Mesenteric fat pad (tissue), 1 donor: ENCODE results near the gene KCNT1. TPM values are rescaled to one million over a fixed set of nuclear protein-coding genes. Genes with fewer than 3 reads are reported as not detected.

Experiments
- DNase-seq: peaks from one replicate; pipeline ENCODE4 v3.0.0-alpha.2; 2020; ENCODE audit warnings: low spot score
- total RNA-seq: library from RNA; stranded (reverse); fragmentation: NEBNext Ultra II Directional; extraction: Animal tissue kit (Norgen Biotek cat#: 25700); gene quantifications from one replicate; pipeline ENCODE4 v1.2.1, GENCODE V29; 2021
- donor health status: DM: yes; HTN: yes; CAD: no.

The KCNT1 gene
- total RNA-seq, 1 donor from 2014 or later: 0.06 TPM

GRCh38 chr9:135794361-135794885 is 92.4 kb downstream of the KCNT1 start:
- no peak for DNase-seq

DNA sequence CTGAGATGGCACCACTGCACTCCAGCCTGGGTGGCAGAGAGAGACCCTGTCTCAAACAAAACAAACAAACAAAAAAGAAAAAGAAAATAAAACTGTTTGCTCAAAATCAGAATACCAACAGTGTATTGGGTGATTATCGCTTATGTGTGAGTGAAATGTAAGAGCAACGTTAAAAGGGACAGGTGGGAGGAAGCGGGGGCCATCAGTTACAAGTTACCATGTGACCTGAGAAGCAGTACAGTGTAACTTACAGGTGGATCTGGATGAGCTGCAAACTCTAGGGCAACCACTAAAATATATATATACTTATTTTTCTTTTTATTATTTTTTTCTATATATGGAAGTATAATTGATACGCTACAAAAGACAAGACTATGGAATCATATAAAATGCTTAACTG is 93.4 kb downstream of the KCNT1 start:
- DNase-seq: no peak

GRCh38 chr9:135796784-135797485 is 95.0 kb downstream of the KCNT1 start:
- DNase-seq: no peak

- no peak for DNase-seq
Measured at GRCh38 chr9:135797507-135798262, 95.7 kb downstream of the KCNT1 start.

DNA sequence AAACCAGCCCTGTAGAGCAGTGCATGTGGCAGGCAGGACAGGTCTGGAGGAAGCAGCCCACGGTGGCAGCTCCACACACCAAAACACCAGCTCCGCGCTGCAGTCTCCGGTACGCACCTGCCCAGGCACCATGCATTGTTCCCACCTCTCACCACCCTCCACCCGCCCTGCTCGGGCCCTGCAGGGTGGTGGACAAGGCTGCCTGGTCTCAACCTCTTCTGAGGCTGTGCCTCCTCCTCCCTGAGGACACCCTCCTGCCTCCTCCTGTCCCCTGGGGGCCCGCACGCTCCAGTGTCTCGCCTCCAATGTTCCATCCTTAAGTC is 96.2 kb downstream of the KCNT1 start:
- no peak for DNase-seq

GRCh38 chr9:135799261-135799660 is 97.3 kb downstream of the KCNT1 start:
- no peak for DNase-seq

GRCh38 chr9:135801070-135801469 is 99.1 kb downstream of the KCNT1 start:
- no peak for DNase-seq

GRCh38 chr9:135802876-135803419 is 101.0 kb downstream of the KCNT1 start:
- no peak for DNase-seq

DNA sequence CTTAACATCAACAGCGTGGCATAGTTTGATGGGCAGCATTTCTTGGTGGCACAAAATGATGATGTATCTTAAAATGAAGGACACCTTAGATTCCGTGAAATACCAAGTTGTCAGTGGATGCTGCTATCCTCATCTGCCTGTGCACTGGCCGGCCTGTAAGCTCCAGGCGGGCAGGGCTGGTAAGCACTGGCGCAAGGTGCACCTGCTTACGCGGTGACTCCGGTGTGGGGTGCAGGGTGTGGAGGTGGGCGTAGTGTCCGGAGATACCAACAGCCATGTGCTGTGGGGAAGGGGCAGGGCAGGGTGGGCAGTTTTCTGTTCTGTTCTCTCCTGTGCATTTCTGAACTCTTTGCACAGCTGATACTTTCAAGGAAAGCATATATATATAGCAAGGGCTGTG is 101.5 kb downstream of the KCNT1 start:
- no peak for DNase-seq

GRCh38 chr9:135804581-135805421 is 102.8 kb downstream of the KCNT1 start:
- DNase-seq: no peak

DNA sequence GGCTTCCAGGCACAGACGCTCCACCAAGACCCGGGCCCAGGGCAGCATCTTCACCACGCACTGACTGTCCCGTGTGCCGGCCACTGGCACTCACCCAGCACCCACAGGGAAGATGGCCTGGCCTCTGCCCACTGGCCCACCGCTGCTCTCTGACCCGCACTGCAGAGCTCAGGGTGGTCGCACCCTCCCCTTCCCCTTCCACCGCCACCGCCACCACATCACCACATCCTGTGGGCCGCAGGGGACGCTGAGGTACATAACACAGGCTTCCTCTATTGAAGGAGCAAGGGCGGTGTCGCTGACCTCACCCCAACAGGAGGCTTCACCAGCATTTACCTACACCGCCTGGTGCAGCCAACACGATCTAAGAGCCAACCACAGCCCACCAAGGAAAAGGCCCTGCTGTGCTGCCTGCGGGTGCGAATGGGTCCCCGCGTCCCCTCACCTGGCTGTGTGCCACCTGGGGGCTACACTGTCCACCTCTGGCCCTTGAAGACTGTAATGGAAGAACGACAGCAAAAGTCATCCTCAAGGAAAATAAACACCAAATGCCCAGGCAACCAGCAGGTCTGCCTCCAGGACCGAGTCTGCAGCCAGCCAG is 103.5 kb downstream of the KCNT1 start:
- no peak for DNase-seq

DNA sequence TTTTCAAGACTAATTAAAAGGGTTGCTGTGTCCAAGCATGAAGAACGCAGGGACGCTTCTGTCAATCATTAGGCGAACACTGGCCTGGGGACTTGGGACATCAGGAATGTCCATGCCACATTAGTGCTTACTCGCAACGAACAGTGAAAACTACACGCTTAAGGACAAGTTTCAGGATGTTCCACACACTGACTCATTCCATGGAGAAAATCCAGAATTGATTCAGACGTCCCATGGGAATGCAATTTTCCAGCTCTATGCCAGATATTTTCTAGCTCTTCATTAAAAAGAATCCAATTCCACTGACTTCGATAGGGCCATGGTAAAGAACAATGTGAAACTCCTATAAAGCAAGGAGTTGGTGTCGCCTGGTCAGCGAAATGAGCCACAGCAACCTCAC is 107.2 kb downstream of the KCNT1 start:
- peak; percentile 28 for DNase-seq

DNA sequence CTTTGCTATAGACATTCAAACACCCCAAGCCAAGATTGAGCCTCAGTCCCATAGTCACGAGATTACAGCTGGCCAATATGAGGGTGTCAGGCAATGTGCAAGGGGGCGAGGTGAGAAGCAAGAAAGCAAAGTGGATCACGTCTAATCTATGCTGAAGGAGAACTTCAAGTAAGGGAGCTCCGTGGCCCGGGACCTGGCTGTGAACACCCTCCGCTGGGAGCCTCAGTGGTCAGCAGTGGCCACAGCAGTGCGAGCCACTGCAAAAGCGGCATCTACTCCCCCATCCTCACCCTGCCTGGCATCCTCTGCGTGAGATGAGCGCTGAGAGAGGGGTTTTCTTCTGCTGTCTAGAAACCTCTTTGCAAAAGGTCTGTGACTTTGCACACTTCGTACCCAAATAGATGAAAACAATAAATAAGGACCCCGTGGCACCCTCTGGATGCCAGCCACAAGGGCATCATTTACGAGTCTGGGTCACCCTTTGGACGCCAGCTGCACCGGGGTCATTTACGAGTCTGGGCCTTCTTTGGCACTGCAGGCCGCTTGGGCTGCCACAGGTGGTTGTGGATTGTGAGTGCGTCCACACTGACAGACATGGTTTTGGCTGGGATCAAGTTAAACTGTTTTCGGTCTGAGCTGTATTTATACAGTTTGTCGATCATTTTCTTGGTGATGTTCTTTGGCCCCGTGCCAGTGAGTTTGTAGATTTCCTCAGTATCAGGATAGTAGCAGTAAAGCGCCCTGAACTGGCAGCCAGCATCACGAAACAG is 109.0 kb downstream of the KCNT1 start:
- DNase-seq: peak; percentile 76

- DNase-seq: peak; percentile 45
Measured at GRCh38 chr9:135811801-135812200, 109.8 kb downstream of the KCNT1 start.

DNA sequence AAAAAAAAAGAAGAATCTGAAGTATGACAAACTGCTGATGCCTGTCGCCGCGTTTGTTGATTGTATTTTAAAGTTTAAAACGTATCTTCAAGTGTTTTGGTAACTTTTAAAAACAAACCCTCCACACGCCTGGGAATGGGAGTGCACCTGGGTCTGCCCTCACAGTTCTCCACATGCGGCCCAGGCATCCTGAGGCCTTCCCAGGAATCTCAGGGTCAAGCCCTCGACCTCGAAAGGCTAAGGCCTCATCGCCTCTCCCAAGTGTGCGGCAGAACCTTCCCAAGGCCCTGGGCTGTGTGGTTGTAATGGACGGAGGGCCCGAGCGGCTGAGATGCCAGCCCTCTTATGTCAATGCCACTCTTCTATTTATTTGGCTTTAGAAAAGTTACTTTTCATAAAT is 111.0 kb downstream of the KCNT1 start:
- DNase-seq: peak; percentile 20

DNA sequence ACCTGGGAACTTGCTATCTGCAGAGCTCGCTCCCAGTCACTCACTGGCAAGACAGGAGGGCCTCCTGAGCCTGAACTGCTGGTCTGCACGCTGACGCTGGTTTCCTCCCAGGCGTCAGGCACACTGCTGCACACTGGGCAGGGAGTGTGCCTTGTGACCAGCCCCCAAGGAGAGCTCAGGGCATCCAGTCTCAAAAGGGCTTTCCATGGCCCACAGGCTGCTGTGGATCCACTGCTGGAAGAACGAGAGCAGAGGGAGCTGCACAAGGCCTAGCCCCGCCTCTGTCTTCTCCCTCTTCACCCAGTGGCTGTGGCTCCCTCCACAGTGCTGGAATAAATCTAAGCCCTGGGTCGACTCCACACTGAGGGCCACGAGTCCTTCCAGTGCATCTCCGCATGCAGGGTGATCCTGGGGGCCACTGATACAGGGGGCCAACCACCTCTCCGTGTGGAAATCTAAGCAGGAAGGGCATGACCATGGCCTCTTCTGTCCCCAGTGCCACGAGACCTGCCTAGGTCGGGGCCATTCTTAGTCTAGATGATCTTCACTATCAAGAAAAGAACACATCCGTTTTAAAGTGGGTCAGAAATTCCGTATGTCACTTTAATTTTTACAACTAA is 111.8 kb downstream of the KCNT1 start:
- DNase-seq: peak; percentile 72

DNA sequence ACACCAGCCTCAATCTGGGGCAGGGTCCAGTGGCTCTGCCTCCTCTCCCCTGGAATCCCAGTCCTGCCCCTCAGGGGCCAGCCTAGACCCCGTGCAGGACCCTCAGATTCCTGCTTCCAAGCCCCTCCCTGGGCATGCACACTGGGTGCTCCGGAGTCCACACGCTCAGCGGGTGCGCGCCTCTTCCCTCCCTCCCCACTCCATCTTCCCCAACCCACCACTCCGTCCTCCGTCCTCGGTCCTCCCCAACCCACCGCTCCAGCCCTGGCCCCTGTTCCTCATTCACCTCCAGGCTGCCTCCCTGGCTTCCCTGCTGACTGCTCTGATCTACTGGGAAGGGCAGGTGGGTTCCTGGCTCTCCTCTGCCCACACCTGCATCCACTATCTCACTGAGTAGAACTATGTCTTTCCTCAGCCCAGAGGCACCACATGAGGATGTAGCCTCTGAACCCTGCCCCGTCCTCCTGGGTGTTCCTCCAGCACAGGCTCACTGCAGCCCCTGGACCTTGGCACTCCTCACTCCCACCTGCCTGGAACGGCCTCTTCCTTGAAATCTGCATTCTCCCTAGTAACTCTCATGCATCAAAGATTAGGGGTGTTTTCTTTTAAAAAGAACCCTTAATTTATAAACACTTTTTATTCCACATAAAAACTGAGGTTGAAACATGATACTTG is 112.6 kb downstream of the KCNT1 start:
- DNase-seq: peak; percentile 68

DNA sequence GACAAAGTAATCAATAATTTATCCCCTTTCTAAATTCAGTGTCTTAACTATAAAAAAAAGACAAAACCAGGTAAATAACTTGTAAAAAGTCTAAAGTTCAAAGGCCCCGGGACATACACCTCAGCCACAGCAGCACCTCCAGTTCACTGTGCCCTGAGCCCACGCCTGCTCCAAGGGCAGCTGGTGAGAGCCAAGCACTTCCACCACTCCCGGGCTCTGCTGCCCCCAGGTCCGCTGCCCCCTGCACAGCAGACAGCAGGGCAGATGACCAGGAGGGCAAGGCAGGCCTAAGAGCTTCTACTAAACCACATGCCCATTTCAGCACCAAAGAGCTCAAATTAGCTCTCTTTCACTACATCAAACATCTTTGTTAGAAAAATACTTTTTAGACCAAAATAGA is 113.4 kb downstream of the KCNT1 start:
- DNase-seq: peak; percentile 43
